H1 (cell line): ENCODE results near the gene GPR45. TPM values are rescaled to one million over a fixed set of nuclear protein-coding genes. Genes with fewer than 3 reads are reported as not detected.

Experiments
- EGR1 ChIP-seq: IDR thresholded peaks from 2 replicates; pipeline ENCODE4 v1.6.1; 2011; ENCODE audit warnings: low read depth, low read length, borderline replicate concordance
- FOSL1 ChIP-seq: IDR thresholded peaks from 2 replicates; pipeline ENCODE4 v1.6.1; 2011; ENCODE audit warnings: mild to moderate bottlenecking, low read depth, low read length, moderate library complexity; ENCODE audit not compliant: insufficient read depth
- MAFK ChIP-seq: IDR thresholded peaks from 2 replicates; pipeline ENCODE4 v1.6.1; 2012; ENCODE audit warnings: low read depth, mild to moderate bottlenecking, improper control_type of control experiment, low read length
- SIN3A ChIP-seq, 2 experiments: IDR thresholded peaks in 1 of 2; conservative IDR thresholded peaks in 1 of 2; 2 replicates each; pipeline ENCODE4 v1.6.1; 2011 to 2012; ENCODE audit warnings: low read length in 2 of 2, improper control_type of control experiment in 1 of 2, low read depth in 1 of 2, mild to moderate bottlenecking in 1 of 2
- SIX5 ChIP-seq: IDR thresholded peaks from 2 replicates; pipeline ENCODE4 v1.6.1; 2011; ENCODE audit warnings: mild to moderate bottlenecking, low read depth, low read length
- polyA plus RNA-seq, 7 experiments: library from polyadenylated mRNA; depleted of rRNA in 3 of 7; stranded (reverse) in 5 of 7; unstranded in 2 of 7; fragments of >200 nt in 5 of 7; fragments of 200-250 nt in 2 of 7; gene quantifications; 1 replicate in 5 of 7; 2 replicates in 1 of 7; 4 replicates in 1 of 7; pipeline versions ENCODE4 v1.2.1 to v1.2.3, GENCODE V29; 2011 to 2013; ENCODE audit warnings: missing spikeins in 2 of 7, mixed read lengths in 2 of 7
- total RNA-seq: library from RNA; stranded (reverse); fragmentation: NEBNext Ultra II Directional; extraction: Animal tissue kit (Norgen Biotek cat#: 25700); gene quantifications from 2 replicates; pipeline ENCODE4 v1.2.1, GENCODE V29; 2021
- TF ChIP-seq, protein P1 (sequence below), 3 experiments: IDR thresholded peaks; 1 replicate in 2 of 3; 2 replicates in 1 of 3; pipeline versions ENCODE4 v1.5.1 to v1.6.1; 2011; ENCODE audit warnings: low read length in 3 of 3, mild to moderate bottlenecking in 3 of 3, inconsistent platforms in 2 of 3, low read depth in 1 of 3, moderate library complexity in 1 of 3; ENCODE audit not compliant: insufficient read depth in 1 of 3; ENCODE audit errors: control extremely low read depth in 1 of 3

Gene GPR45
- total and polyA plus RNA-seq, 2 of the 8 experiments (the other 6 are each of a cell fraction or from before 2014, with no cell fraction given): 0.21 TPM; not detected in 1

DNA sequence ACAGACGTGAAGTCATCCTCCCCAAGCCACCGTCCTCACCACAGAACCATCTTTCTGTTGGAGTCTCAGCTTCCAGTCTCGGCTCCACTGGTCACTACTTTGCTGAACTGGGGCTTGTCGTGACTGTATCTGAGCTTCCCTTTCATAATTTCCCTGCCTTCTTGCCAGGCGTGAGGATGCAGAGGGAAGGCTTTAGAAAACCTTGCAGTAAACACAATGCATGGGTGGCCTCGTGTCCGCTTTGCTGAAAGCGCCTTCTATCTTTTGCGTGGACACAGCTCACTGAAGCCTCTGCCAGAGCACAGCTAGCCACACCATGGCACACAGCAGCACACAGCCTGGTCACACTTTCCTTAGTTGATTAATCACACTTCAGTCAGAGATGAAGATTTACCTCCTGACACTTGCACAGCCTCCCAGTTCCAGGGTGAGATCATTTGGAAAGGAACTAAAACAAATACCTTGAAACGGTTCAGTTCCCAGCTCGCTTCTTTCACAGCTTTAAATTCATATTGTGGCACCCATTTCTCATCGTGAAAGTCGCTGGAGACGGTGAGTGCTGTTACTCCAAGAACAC is 2.8 kb upstream of the GPR45 start (continued):
- TF ChIP-seq FOSL1 (no peak), SIN3A (conservative IDR thresholded peaks at IDR 0.05 in 1 of 2, IDR thresholded peaks at IDR 0.05 in 1 of 2; ENCODE audit: low read depth in 1 of 2, low read length in 2 of 2) (no peak), MAFK (no peak), SIX5 (no peak), EGR1 (no peak)
- TF ChIP-seq, protein P1, sequence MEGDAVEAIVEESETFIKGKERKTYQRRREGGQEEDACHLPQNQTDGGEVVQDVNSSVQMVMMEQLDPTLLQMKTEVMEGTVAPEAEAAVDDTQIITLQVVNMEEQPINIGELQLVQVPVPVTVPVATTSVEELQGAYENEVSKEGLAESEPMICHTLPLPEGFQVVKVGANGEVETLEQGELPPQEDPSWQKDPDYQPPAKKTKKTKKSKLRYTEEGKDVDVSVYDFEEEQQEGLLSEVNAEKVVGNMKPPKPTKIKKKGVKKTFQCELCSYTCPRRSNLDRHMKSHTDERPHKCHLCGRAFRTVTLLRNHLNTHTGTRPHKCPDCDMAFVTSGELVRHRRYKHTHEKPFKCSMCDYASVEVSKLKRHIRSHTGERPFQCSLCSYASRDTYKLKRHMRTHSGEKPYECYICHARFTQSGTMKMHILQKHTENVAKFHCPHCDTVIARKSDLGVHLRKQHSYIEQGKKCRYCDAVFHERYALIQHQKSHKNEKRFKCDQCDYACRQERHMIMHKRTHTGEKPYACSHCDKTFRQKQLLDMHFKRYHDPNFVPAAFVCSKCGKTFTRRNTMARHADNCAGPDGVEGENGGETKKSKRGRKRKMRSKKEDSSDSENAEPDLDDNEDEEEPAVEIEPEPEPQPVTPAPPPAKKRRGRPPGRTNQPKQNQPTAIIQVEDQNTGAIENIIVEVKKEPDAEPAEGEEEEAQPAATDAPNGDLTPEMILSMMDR (IDR thresholded peaks at IDR 0.05; ENCODE audit: control extremely low read depth in 1 of 3, insufficient read depth in 1 of 3, low read depth in 1 of 3, low read length in 3 of 3): no peak
